K562 (cell line): Measurements from ENCODE around the gene DYRK1B. TPM values are rescaled to one million over a fixed set of nuclear protein-coding genes. Genes with fewer than 3 reads are reported as not detected.

Source experiments
- ATAC-seq: fragments of 200-7000 bp; cut with Tn5 transposase; 3 replicates; pipeline ENCODE4 v1.9.1; 2020; ENCODE audit warnings: moderate library complexity
- BruUV-seq: library from RNA; stranded (reverse); fragments of 400-500 nt; replicated peaks from 2 replicates; lab custom pipeline; 2021; lab: Mats Ljungman, UMichigan
- CTCF ChIA-PET: fragments of 300-600 bp; formaldehyde crosslinking; extraction: SDS; loops from one replicate; lab custom pipeline; 2021; ENCODE audit warnings: low intra/inter-chr PET ratio; lab: Yijun Ruan, JAX
- POLR2A ChIA-PET: fragments of 300-600, 350-650 bp; sonication (Branson Sonifier 250); formaldehyde crosslinking; extraction: SDS; loops from one replicate; lab custom pipeline; 2021; ENCODE audit warnings: antibody characterized with exemption, inconsistent platforms; lab: Yijun Ruan, JAX
- DNase-seq, 4 experiments: peaks; one replicate each; pipeline versions ENCODE4 v3.0.0 to v3.0.0-alpha.2; 2011 to 2018; ENCODE audit warnings: low spot score in 3 of 4, mixed read lengths in 3 of 4; ENCODE audit errors: extremely low read depth in 1 of 4
- FAIRE-seq: peaks from 2 replicates; lab custom pipeline; 2011; peaks lifted over from hg19 to GRCh38; lab: Jason Lieb, UNC
- H2AFZ ChIP-seq: 2 replicates; pipeline ENCODE4 v1.6.0; 2011; ENCODE audit warnings: low read depth, low read length, control low read depth, inconsistent platforms
- H3K27ac ChIP-seq: fragments of 200-600 bp; 3 replicates; pipeline ENCODE4 v1.8.0; 2011; ENCODE audit warnings: low read depth, mild to moderate bottlenecking, control low read depth, inconsistent platforms, low read length, moderate library complexity, mixed read lengths; ENCODE audit errors: extremely low read depth
- H3K27me3 ChIP-seq, 2 experiments: fragments of 300-600 bp in 1 of 2; 2 replicates in 1 of 2; 3 replicates in 1 of 2; pipeline versions ENCODE4 v1.6.0 to v1.8.0; 2011; ENCODE audit warnings: inconsistent platforms in 2 of 2, low read length in 2 of 2, mild to moderate bottlenecking in 1 of 2, mixed read lengths in 1 of 2, moderate library complexity in 1 of 2; ENCODE audit not compliant: control insufficient read depth in 2 of 2, insufficient read depth in 2 of 2
- H3K36me3 ChIP-seq: fragments of 300-600 bp; 3 replicates; pipeline ENCODE4 v1.8.0; 2011; ENCODE audit warnings: mild to moderate bottlenecking, low read length, inconsistent platforms; ENCODE audit not compliant: control insufficient read depth, insufficient read depth
- H3K4me1 ChIP-seq, 2 experiments: fragments of 200-600 bp in 1 of 2; replicated peaks in 1 of 2; 2 replicates in 1 of 2; 3 replicates in 1 of 2; pipeline versions ENCODE4 v1.5.1 to v1.8.0; 2011; ENCODE audit warnings: inconsistent platforms in 2 of 2, low read length in 2 of 2, mild to moderate bottlenecking in 1 of 2, mixed read lengths in 1 of 2, moderate library complexity in 1 of 2; ENCODE audit not compliant: control insufficient read depth in 2 of 2, insufficient read depth in 2 of 2
- H3K4me2 ChIP-seq: 2 replicates; pipeline ENCODE4 v1.6.1; 2011; ENCODE audit warnings: low read length, control low read depth, inconsistent platforms, mixed read lengths; ENCODE audit not compliant: insufficient read depth
- H3K4me3 ChIP-seq: fragments of 200-600 bp; sonication (generic), shearing (Covaris generic); 2 replicates; pipeline ENCODE4 v1.5.1; 2016; ENCODE audit warnings: control low read depth, inconsistent platforms
- H3K79me2 ChIP-seq: fragments of 200-600 bp; 3 replicates; pipeline ENCODE4 v1.8.0; 2011; ENCODE audit warnings: low read length, inconsistent platforms; ENCODE audit not compliant: control insufficient read depth, insufficient read depth
- H3K9ac ChIP-seq, 2 experiments: 2 replicates each; pipeline versions ENCODE4 v1.6.0 to v1.6.1; 2011; ENCODE audit warnings: low read depth in 2 of 2, low read length in 2 of 2, control low read depth in 1 of 2, inconsistent platforms in 1 of 2, mild to moderate bottlenecking in 1 of 2, mixed read lengths in 1 of 2; ENCODE audit not compliant: insufficient read depth in 1 of 2
- H3K9me1 ChIP-seq: one replicate; pipeline ENCODE4 v1.6.0; 2011; ENCODE audit warnings: inconsistent platforms, mild to moderate bottlenecking, low read length, moderate library complexity; ENCODE audit not compliant: control insufficient read depth, insufficient read depth
- H3K9me3 ChIP-seq: replicated peaks from 2 replicates; pipeline ENCODE4 v1.5.1; 2011; ENCODE audit warnings: low read depth, low read length, inconsistent platforms; ENCODE audit not compliant: control insufficient read depth, insufficient read depth
- H4K20me1 ChIP-seq: replicated peaks from 2 replicates; pipeline ENCODE4 v1.6.1; 2011; ENCODE audit warnings: low read length, inconsistent platforms, mixed read lengths; ENCODE audit not compliant: control insufficient read depth, insufficient read depth
- IRF2 ChIP-seq: sonication (generic); formaldehyde crosslinking; IDR thresholded peaks from 2 replicates; pipeline ENCODE4 v1.8.1; 2022; ENCODE audit warnings: mild to moderate bottlenecking, missing genetic modification reagents
- RB1 ChIP-seq: fragments of 450-650 bp; IDR thresholded peaks from 2 replicates; pipeline ENCODE4 v1.6.1; 2017; ENCODE audit warnings: low read depth, mild to moderate bottlenecking
- ZNF561 ChIP-seq: fragments of 450-650 bp; formaldehyde crosslinking; conservative IDR thresholded peaks from 2 replicates; pipeline ENCODE4 v1.4.0; 2020; ENCODE audit warnings: mild to moderate bottlenecking, moderate library complexity
- WGBS: fragments of 100-300 bp; shearing (Covaris generic); methylation state at CpG from one replicate; pipeline ENCODE4 v1.1.6; 2016; ENCODE audit warnings: low coverage, mixed read lengths; ENCODE audit not compliant: insufficient coverage; ENCODE audit errors: missing lambda C conversion rate; 5-methylcytosine and 5-hydroxymethylcytosine counted together
- in situ Hi-C: fragments of 300-500 bp; cut with MboI; formaldehyde crosslinking; loops from 4 replicates; pipeline ENCODE4 v1.15.0; 2018; ENCODE audit warnings: inconsistent platforms, mixed read lengths
- intact Hi-C: fragments of 100-400 bp; cut with micrococcal nuclease; formaldehyde crosslinking; loops from 2 replicates; pipeline ENCODE4 v1.14.2; 2022
- polyA plus RNA-seq, 8 experiments: library from polyadenylated mRNA; depleted of rRNA in 4 of 8; stranded (reverse) in 5 of 8; unstranded in 3 of 8; fragments of >200 nt; fragmentation: Nextera tagmentation in 2 of 8; fragmentation: Illumina TruSeq in 1 of 8; extraction: Ambion mirVana in 2 of 8; extraction: Trizol in 1 of 8; gene quantifications; 2 replicates each; pipeline versions ENCODE4 v1.2.1 to v1.2.3, GENCODE V29; 2011 to 2014; ENCODE audit warnings: inconsistent platforms in 1 of 8, missing spikeins in 1 of 8
- total RNA-seq, 7 experiments: library from RNA; depleted of rRNA in 6 of 7; stranded (reverse); fragments of >200 nt in 6 of 7; fragmentation: Illumina TruSeq in 2 of 7; extraction: Trizol in 2 of 7; gene quantifications; 2 replicates each; pipeline versions ENCODE4 v1.2.1 to v1.2.3, GENCODE V29; 2011 to 2021; ENCODE audit warnings: low replicate concordance in 1 of 7
- TF ChIP-seq, protein P1 (sequence below): fragments of 250-450 bp; sonication (Bioruptor Pico); IDR thresholded peaks from 2 replicates; pipeline ENCODE4 v1.5.0; 2021
- TF ChIP-seq, protein P2 (sequence below): conservative IDR thresholded peaks from 2 replicates; pipeline ENCODE4 v1.6.1; 2011; ENCODE audit warnings: low read depth, mild to moderate bottlenecking, low read length; ENCODE audit not compliant: control insufficient read depth

The DYRK1B gene
- total and polyA plus RNA-seq, 9 of the 15 experiments (the other 6 are each of a cell fraction or from before 2014, with no cell fraction given), result 0.91 to 5.2 (median 1.5) TPM; not detected in 2

DNA sequence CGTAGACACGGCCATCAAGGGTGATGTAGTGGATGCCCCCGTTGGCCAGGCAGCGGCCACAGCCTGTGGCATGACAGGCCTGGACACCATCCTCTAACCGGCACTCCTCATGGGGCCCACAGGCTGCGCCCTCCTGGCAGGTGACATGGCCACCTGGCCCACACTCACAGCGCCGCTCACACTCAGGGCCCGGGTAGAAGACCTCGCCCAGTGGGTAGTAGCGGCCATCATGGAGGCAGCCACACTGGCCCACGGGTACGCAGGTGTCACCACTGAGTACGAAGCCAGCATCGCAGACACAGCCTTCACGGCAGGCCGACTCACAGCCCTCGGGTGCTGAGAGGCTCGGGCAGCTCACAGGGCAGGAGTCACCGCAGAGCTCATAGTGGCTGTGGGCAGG, 39.4 kb upstream of the DYRK1B start:
- in situ Hi-C loops (no loop called here), intact Hi-C loops (no loop called here)
- WGBS, result 10% methylated on average over 18 of the region's 20 CpGs
- Histone ChIP-seq H3K27ac (no peak overlapping the region), H3K4me2 (no peak overlapping the region), H4K20me1 (no peaks in the 10 kb centered on the region), H3K36me3 (no peaks in the 10 kb centered on the region), H3K79me2 (no peaks in the 10 kb centered on the region), H3K27me3 (peaks cover 15 to 59% of the 10 kb centered on the region in 2 experiments), H3K9me3 (no peaks in the 10 kb centered on the region), H3K9ac (no peak overlapping the region), H3K9me1 (peaks cover 3% of the 10 kb centered on the region), H3K4me1 (peaks cover 0 to 21% of the 10 kb centered on the region in 2 experiments; a peak in 2 of 5 replicates), H2AFZ (no peak overlapping the region), H3K4me3 (no peak overlapping the region)
- POLR2A ChIA-PET, result no interaction called here
- CTCF ChIA-PET, result no interaction called here
- ATAC-seq (no peak), DNase-seq (no peak), FAIRE-seq (no peak)
- TF ChIP-seq IRF2 (CRISPR knock-in tag) (no peak), RB1 (no peak), ZNF561 (CRISPR knock-in tag) (no peak)
- TF ChIP-seq, protein P1, sequence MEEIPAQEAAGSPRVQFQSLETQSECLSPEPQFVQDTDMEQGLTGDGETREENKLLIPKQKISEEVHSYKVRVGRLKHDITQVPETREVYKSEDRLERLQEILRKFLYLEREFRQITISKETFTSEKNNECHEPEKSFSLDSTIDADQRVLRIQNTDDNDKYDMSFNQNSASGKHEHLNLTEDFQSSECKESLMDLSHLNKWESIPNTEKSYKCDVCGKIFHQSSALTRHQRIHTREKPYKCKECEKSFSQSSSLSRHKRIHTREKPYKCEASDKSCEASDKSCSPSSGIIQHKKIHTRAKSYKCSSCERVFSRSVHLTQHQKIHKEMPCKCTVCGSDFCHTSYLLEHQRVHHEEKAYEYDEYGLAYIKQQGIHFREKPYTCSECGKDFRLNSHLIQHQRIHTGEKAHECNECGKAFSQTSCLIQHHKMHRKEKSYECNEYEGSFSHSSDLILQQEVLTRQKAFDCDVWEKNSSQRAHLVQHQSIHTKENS (CRISPR knock-in tag), result no peak
- TF ChIP-seq, protein P2, sequence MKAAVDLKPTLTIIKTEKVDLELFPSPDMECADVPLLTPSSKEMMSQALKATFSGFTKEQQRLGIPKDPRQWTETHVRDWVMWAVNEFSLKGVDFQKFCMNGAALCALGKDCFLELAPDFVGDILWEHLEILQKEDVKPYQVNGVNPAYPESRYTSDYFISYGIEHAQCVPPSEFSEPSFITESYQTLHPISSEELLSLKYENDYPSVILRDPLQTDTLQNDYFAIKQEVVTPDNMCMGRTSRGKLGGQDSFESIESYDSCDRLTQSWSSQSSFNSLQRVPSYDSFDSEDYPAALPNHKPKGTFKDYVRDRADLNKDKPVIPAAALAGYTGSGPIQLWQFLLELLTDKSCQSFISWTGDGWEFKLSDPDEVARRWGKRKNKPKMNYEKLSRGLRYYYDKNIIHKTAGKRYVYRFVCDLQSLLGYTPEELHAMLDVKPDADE, result no peak
- BruUV-seq, result no TSS peak
